ENCODE measurements around the gene P2RX2.

P2RX2 gene

DNA sequence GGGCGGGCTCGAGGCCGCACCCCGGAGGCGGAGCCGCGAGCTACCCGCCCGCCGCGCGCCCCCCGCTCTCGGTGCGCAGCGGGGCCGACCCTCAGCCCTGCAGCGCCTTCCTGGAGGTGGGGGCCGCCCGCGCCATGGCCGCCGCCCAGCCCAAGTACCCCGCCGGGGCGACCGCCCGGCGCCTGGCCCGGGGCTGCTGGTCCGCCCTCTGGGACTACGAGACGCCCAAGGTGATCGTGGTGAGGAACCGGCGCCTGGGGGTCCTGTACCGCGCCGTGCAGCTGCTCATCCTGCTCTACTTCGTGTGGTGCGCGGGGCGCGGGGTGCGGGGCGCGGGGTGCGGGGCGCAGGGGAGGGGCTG lies at the start of gene P2RX2:
P2RX2 (plus strand) TSS at position 94 of the 361 bp plus-strand sequence; CDS start at position 135, 41 bp downstream.
- H3K4me1 ChIP-seq (ENCODE audit: control insufficient read depth in 1 of 2, insufficient read depth in 2 of 2, low read length in 2 of 2): peaks cover 8 to 10% of the 10 kb centered on the region in 2 donors
- H3K4me3 ChIP-seq (ENCODE audit: low read depth in 1 of 2, low read length in 2 of 2): no peak within 1 kb of the TSS
- H3K9ac ChIP-seq (ENCODE audit: low read depth in 1 of 2, low read length in 2 of 2): no peak within 1 kb of the TSS
- H3K27ac ChIP-seq (ENCODE audit: low read depth, low read length): no peak within 1 kb of the TSS
- peaks cover 25 to 28% of the 10 kb centered on the region in 2 donors for H3K27me3 ChIP-seq (ENCODE audit: control insufficient read depth in 1 of 2, insufficient read depth in 2 of 2, low read length in 2 of 2)
- peaks cover 11 to 21% of the 10 kb centered on the region in 2 donors for H3K9me3 ChIP-seq (ENCODE audit: control insufficient read depth in 1 of 2, low read length in 2 of 2)
- H3K36me3 ChIP-seq (ENCODE audit: control insufficient read depth in 1 of 2, insufficient read depth in 2 of 2, low read length in 2 of 2): no peaks in the 10 kb centered on the region

DNA sequence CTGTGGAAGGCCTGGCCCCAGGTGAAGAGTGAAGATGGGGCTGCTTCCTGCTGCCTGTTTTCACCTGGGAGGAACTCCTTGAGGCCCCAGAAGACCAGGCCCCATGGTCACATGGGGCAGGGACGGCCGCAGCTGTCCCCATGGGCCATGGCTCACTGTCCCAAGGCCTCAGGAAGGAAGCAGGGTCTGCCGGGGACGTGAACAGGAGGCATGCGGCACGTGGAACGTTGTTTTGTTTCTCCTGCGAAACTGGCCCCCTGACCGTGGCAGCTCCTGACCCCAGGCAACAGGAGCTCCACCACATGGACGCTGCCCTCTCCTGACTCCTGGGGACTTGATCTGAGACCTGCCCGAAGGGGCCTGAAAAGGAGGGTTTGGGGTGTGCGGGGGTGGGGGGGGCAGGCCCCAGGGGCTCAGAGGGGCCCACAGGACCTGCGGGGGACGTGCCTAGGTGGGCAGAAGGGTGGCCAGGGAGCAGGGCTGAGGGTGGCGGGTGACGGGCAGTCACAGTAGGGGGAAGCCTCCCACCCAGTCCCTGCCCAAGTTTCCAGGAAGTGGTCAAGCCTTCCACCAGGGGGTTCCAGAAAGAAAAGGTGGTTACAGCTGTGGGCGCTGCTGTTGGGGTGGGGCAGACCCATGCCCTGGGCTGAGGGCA lies 49.6 kb upstream of the P2RX2 start:
- Histone ChIP-seq H3K4me1 (ENCODE audit: control insufficient read depth in 1 of 2, insufficient read depth in 2 of 2, low read length in 2 of 2) (no peaks in the 10 kb centered on the region), H3K4me3 (ENCODE audit: low read depth in 1 of 2, low read length in 2 of 2) (no peak overlapping the region), H3K27me3 (ENCODE audit: control insufficient read depth in 1 of 2, insufficient read depth in 2 of 2, low read length in 2 of 2) (no peaks in the 10 kb centered on the region), H3K27ac (ENCODE audit: low read depth, low read length) (no peak overlapping the region), H3K9ac (ENCODE audit: low read depth in 1 of 2, low read length in 2 of 2) (no peak overlapping the region), H3K9me3 (ENCODE audit: control insufficient read depth in 1 of 2, low read length in 2 of 2) (no peaks in the 10 kb centered on the region), H3K36me3 (ENCODE audit: control insufficient read depth in 1 of 2, insufficient read depth in 2 of 2, low read length in 2 of 2) (peaks cover 4 to 30% of the 10 kb centered on the region in 2 donors)

- H3K9me3 ChIP-seq (ENCODE audit: control insufficient read depth in 1 of 2, low read length in 2 of 2): no peaks in the 10 kb centered on the region
- H3K4me3 ChIP-seq (ENCODE audit: low read depth in 1 of 2, low read length in 2 of 2): no peak overlapping the region
- H3K4me1 ChIP-seq (ENCODE audit: control insufficient read depth in 1 of 2, insufficient read depth in 2 of 2, low read length in 2 of 2): no peaks in the 10 kb centered on the region
- H3K9ac ChIP-seq (ENCODE audit: low read depth in 1 of 2, low read length in 2 of 2): no peak overlapping the region
- H3K36me3 ChIP-seq (ENCODE audit: control insufficient read depth in 1 of 2, insufficient read depth in 2 of 2, low read length in 2 of 2): peaks cover 4 to 36% of the 10 kb centered on the region in 2 donors
- no peak overlapping the region for H3K27ac ChIP-seq (ENCODE audit: low read depth, low read length)
- no peaks in the 10 kb centered on the region for H3K27me3 ChIP-seq (ENCODE audit: control insufficient read depth in 1 of 2, insufficient read depth in 2 of 2, low read length in 2 of 2)
These were observed 48.6 kb upstream of the P2RX2 start for GRCh38 chr12:132569856-132570480.

DNA sequence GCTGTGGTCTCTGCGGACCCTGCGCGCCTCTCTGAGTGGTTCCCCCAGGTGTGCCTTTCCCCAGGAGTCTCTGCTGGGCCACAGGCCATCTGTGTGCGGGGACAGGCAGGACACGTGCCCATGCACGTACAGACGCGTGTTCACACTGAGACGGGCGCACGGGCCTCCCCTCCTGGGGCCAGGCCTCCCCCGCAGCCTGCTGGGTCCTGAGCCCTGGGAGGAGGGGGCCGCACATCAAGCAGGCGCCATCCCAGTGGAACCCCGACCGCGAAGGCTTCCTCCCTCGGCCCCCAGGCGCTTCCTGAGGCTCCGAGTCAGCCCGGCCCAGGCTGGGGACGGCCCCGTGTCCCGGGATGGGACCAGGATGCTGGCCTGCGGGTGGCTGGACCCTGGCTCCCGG lies 47.9 kb upstream of the P2RX2 start:
- Histone ChIP-seq H3K36me3 (ENCODE audit: control insufficient read depth in 1 of 2, insufficient read depth in 2 of 2, low read length in 2 of 2) (peaks cover 0 to 31% of the 10 kb centered on the region in 2 donors), H3K9me3 (ENCODE audit: control insufficient read depth in 1 of 2, low read length in 2 of 2) (no peaks in the 10 kb centered on the region), H3K4me3 (ENCODE audit: low read depth in 1 of 2, low read length in 2 of 2) (no peak overlapping the region), H3K27ac (ENCODE audit: low read depth, low read length) (no peak overlapping the region), H3K27me3 (ENCODE audit: control insufficient read depth in 1 of 2, insufficient read depth in 2 of 2, low read length in 2 of 2) (no peaks in the 10 kb centered on the region), H3K4me1 (ENCODE audit: control insufficient read depth in 1 of 2, insufficient read depth in 2 of 2, low read length in 2 of 2) (no peaks in the 10 kb centered on the region), H3K9ac (ENCODE audit: low read depth in 1 of 2, low read length in 2 of 2) (no peak overlapping the region)

DNA sequence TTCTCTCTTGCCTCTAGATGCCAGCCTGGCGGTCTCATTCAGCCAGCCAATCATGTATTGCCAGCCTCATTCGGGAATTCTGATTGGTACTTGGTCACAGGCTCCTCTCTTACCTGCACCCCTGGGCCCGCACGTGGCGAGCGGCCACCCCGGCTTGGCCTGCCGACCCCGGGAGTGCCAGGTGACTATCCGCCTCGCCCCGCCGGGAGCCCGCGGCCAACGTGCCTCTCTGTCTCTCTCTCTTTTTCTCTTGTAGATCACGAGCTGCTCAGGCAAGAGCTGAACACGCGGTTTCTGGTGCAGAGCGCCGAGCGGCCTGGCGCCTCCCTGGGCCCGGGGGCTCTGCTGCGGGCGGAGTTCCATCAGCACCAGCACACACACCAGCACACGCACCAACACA lies 47.5 kb upstream of the P2RX2 start:
- Histone ChIP-seq H3K4me1 (ENCODE audit: control insufficient read depth in 1 of 2, insufficient read depth in 2 of 2, low read length in 2 of 2) (no peaks in the 10 kb centered on the region), H3K27me3 (ENCODE audit: control insufficient read depth in 1 of 2, insufficient read depth in 2 of 2, low read length in 2 of 2) (no peaks in the 10 kb centered on the region), H3K9ac (ENCODE audit: low read depth in 1 of 2, low read length in 2 of 2) (no peak overlapping the region), H3K27ac (ENCODE audit: low read depth, low read length) (no peak overlapping the region), H3K36me3 (ENCODE audit: control insufficient read depth in 1 of 2, insufficient read depth in 2 of 2, low read length in 2 of 2) (peaks cover 0 to 27% of the 10 kb centered on the region in 2 donors), H3K9me3 (ENCODE audit: control insufficient read depth in 1 of 2, low read length in 2 of 2) (no peaks in the 10 kb centered on the region), H3K4me3 (ENCODE audit: low read depth in 1 of 2, low read length in 2 of 2) (no peak overlapping the region)

GRCh38 chr12:132571598-132571997 lies 47.0 kb upstream of the P2RX2 start:
- no peaks in the 10 kb centered on the region for H3K4me1 ChIP-seq (ENCODE audit: control insufficient read depth in 1 of 2, insufficient read depth in 2 of 2, low read length in 2 of 2)
- no peaks in the 10 kb centered on the region for H3K27me3 ChIP-seq (ENCODE audit: control insufficient read depth in 1 of 2, insufficient read depth in 2 of 2, low read length in 2 of 2)
- H3K4me3 ChIP-seq (ENCODE audit: low read depth in 1 of 2, low read length in 2 of 2): no peak overlapping the region
- H3K9me3 ChIP-seq (ENCODE audit: control insufficient read depth in 1 of 2, low read length in 2 of 2): no peaks in the 10 kb centered on the region
- no peak overlapping the region for H3K9ac ChIP-seq (ENCODE audit: low read depth in 1 of 2, low read length in 2 of 2)
- H3K27ac ChIP-seq (ENCODE audit: low read depth, low read length): no peak overlapping the region
- peaks cover 0 to 28% of the 10 kb centered on the region in 2 donors for H3K36me3 ChIP-seq (ENCODE audit: control insufficient read depth in 1 of 2, insufficient read depth in 2 of 2, low read length in 2 of 2)

- Histone ChIP-seq H3K9ac (ENCODE audit: low read depth in 1 of 2, low read length in 2 of 2) (no peak overlapping the region), H3K4me3 (ENCODE audit: low read depth in 1 of 2, low read length in 2 of 2) (no peak overlapping the region), H3K4me1 (ENCODE audit: control insufficient read depth in 1 of 2, insufficient read depth in 2 of 2, low read length in 2 of 2) (no peaks in the 10 kb centered on the region), H3K36me3 (ENCODE audit: control insufficient read depth in 1 of 2, insufficient read depth in 2 of 2, low read length in 2 of 2) (peaks cover 0 to 28% of the 10 kb centered on the region in 2 donors), H3K27ac (ENCODE audit: low read depth, low read length) (no peak overlapping the region), H3K9me3 (ENCODE audit: control insufficient read depth in 1 of 2, low read length in 2 of 2) (no peaks in the 10 kb centered on the region), H3K27me3 (ENCODE audit: control insufficient read depth in 1 of 2, insufficient read depth in 2 of 2, low read length in 2 of 2) (no peaks in the 10 kb centered on the region)
These were observed 46.5 kb upstream of the P2RX2 start for GRCh38 chr12:132572106-132572505.

DNA sequence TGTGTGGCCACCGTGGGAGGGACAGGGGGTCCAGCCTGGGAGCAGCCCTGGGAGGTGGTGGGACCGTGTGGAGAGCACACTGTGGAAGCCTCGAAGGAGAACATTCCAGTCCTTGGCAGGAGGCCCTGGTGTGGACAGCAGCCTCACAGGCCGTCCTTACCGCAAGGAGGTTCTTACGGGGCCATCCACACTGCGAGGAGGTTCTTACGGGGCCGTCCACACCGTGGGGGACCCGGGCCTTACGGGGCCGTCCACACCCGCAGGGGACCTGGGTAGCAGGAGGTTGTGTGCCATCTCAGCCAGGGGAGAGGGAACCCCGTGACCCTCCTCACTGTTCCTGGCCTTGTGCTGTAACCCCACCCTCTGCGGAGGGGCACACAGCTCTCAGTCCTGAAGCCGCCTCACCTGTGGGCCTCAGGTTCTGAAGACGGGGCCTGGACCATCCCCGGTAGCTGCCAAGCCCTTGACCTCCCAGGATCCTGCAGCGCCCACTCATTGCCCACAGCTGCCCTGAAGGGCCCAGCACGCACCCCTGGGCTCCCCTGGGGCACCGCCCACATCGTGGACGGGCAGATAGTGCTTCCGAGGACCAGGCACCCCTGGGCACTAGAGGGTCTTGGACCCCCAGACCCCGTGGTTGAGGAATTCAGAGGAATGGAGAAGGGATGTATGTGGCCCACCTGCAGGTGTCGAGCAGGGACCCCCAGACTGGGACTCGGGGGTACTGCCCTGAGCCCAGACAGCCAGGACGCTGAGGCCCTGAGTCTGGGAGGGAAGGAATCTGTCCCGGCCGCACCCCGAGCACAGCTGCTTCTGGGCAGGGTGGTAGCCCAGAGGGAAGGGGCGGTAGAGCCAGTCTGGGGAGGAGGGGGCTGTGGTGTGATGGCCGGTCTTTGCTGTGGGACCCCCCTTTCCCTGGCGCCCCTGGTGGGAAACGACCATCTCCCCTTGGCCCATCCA lies 45.5 kb upstream of the P2RX2 start:
- H3K4me3 ChIP-seq (ENCODE audit: low read depth in 1 of 2, low read length in 2 of 2): no peak overlapping the region
- H3K9me3 ChIP-seq (ENCODE audit: control insufficient read depth in 1 of 2, low read length in 2 of 2): no peaks in the 10 kb centered on the region
- H3K27ac ChIP-seq (ENCODE audit: low read depth, low read length): no peak overlapping the region
- H3K9ac ChIP-seq (ENCODE audit: low read depth in 1 of 2, low read length in 2 of 2): no peak overlapping the region
- no peaks in the 10 kb centered on the region for H3K27me3 ChIP-seq (ENCODE audit: control insufficient read depth in 1 of 2, insufficient read depth in 2 of 2, low read length in 2 of 2)
- peaks cover 4 to 30% of the 10 kb centered on the region in 2 donors for H3K36me3 ChIP-seq (ENCODE audit: control insufficient read depth in 1 of 2, insufficient read depth in 2 of 2, low read length in 2 of 2)
- no peaks in the 10 kb centered on the region for H3K4me1 ChIP-seq (ENCODE audit: control insufficient read depth in 1 of 2, insufficient read depth in 2 of 2, low read length in 2 of 2)

GRCh38 chr12:132574271-132574996 lies 44.1 kb upstream of the P2RX2 start:
- Histone ChIP-seq H3K9me3 (ENCODE audit: control insufficient read depth in 1 of 2, low read length in 2 of 2) (no peaks in the 10 kb centered on the region), H3K4me1 (ENCODE audit: control insufficient read depth in 1 of 2, insufficient read depth in 2 of 2, low read length in 2 of 2) (no peaks in the 10 kb centered on the region), H3K27ac (ENCODE audit: low read depth, low read length) (no peak overlapping the region), H3K27me3 (ENCODE audit: control insufficient read depth in 1 of 2, insufficient read depth in 2 of 2, low read length in 2 of 2) (no peaks in the 10 kb centered on the region), H3K4me3 (ENCODE audit: low read depth in 1 of 2, low read length in 2 of 2) (no peak overlapping the region), H3K9ac (ENCODE audit: low read depth in 1 of 2, low read length in 2 of 2) (no peak overlapping the region), H3K36me3 (ENCODE audit: control insufficient read depth in 1 of 2, insufficient read depth in 2 of 2, low read length in 2 of 2) (peaks cover 7 to 34% of the 10 kb centered on the region in 2 donors)

Data from duodenal mucosa (tissue), 2 donors.